ENCODE measurements around the gene SLCO2A1. TPM values are rescaled to one million over a fixed set of nuclear protein-coding genes. Genes with fewer than 3 reads are reported as not detected.

The SLCO2A1 gene
- total RNA-seq, 1 donor from 2014 or later, result 3.8 TPM

DNA sequence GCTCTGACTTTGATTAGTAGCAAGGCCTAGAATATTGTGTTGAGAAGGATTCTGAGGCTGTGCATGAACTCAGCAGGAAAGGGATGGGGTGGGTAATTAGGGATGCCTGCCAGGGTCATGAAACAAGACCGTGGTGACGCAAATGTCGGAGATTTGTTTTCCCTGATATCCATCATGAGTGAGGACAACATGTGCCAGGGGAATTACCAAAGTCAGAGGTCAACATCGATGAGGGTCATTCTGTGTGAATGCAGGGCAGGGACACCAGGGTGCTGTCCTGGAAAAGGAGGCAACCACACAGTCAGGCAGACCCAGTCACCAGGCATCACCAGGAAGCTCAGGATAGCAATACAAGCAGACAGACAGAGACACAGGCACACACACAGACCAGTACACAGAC, 52.2 kb downstream of the SLCO2A1 start:
- Mint-ChIP-seq H3K27me3 (ENCODE audit: unreplicated experiment) (peaks cover 7% of the 10 kb centered on the region), H3K36me3 (ENCODE audit: low read depth, unreplicated experiment) (peaks cover 21% of the 10 kb centered on the region), H3K27ac (ENCODE audit: unreplicated experiment) (no peak overlapping the region), H3K9me3 (ENCODE audit: unreplicated experiment) (no peaks in the 10 kb centered on the region), H3K4me1 (ENCODE audit: unreplicated experiment) (peaks cover 23% of the 10 kb centered on the region), H3K4me3 (ENCODE audit: unreplicated experiment) (no peak overlapping the region)
- no peak for DNase-seq (ENCODE audit: low spot score)
- TF ChIP-seq CTCF (IDR thresholded peaks at IDR 0.05; ENCODE audit: unreplicated experiment), result no peak

- Mint-ChIP-seq H3K4me3 (ENCODE audit: unreplicated experiment) (no peak overlapping the region), H3K4me1 (ENCODE audit: unreplicated experiment) (peaks cover 13% of the 10 kb centered on the region), H3K9me3 (ENCODE audit: unreplicated experiment) (no peaks in the 10 kb centered on the region), H3K27ac (ENCODE audit: unreplicated experiment) (no peak overlapping the region), H3K27me3 (ENCODE audit: unreplicated experiment) (peaks cover 4% of the 10 kb centered on the region), H3K36me3 (ENCODE audit: low read depth, unreplicated experiment) (peaks cover 33% of the 10 kb centered on the region)
- no peak for DNase-seq (ENCODE audit: low spot score)
- TF ChIP-seq CTCF (IDR thresholded peaks at IDR 0.05; ENCODE audit: unreplicated experiment), result no peak
These were observed 56.3 kb downstream of the SLCO2A1 start for GRCh38 chr3:133973249-133973980.

DNA sequence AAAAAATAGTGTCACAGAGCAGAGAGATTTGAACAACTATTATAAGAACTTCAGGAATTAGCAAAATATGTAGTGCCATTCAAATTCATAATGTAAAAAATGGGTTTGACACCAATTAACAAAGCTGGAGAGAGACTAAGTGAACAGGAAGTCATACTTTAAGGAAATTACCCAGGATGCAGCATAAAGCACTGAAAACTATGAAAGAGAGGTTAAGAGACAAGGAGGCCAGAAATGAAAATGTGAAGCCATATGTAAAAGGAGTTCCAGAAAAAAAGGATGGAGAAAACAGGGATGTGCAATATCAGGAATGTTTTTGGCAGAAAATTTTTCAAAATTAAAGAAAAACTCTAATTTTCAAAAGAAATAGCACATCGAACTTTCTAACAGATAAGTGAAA, 57.6 kb downstream of the SLCO2A1 start:
- TF ChIP-seq CTCF (IDR thresholded peaks at IDR 0.05; ENCODE audit: unreplicated experiment), result no peak
- H3K4me3 Mint-ChIP-seq (ENCODE audit: unreplicated experiment), result no peak overlapping the region
- peaks cover 12% of the 10 kb centered on the region for H3K4me1 Mint-ChIP-seq (ENCODE audit: unreplicated experiment)
- H3K9me3 Mint-ChIP-seq (ENCODE audit: unreplicated experiment), result no peaks in the 10 kb centered on the region
- H3K36me3 Mint-ChIP-seq (ENCODE audit: low read depth, unreplicated experiment), result peaks cover 29% of the 10 kb centered on the region
- no peak for DNase-seq (ENCODE audit: low spot score)
- H3K27me3 Mint-ChIP-seq (ENCODE audit: unreplicated experiment), result peaks cover 4% of the 10 kb centered on the region
- H3K27ac Mint-ChIP-seq (ENCODE audit: unreplicated experiment), result no peak overlapping the region

DNA sequence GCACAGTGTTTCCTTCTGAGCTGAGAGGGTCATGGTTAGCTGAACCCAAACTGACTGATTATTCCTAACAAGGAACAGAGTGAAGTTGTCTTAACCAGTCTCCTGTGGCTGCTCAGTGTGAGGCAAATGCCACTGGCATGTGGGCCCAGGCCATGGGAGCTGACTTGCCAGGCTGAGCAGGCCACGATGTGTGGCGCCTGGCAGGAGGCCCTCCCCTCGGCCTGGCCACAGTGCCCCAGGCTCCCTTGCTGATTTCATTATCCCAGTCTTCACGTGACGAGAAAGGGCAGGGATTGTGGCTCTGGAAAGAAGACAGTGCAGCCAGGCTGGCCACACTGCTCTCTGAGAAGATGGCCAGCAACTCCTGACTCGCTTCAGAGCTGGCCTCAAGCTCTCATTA, 58.8 kb downstream of the SLCO2A1 start:
- no peak for DNase-seq (ENCODE audit: low spot score)
- TF ChIP-seq CTCF (IDR thresholded peaks at IDR 0.05; ENCODE audit: unreplicated experiment), result no peak
- Mint-ChIP-seq H3K4me1 (ENCODE audit: unreplicated experiment) (peaks cover 12% of the 10 kb centered on the region), H3K27me3 (ENCODE audit: unreplicated experiment) (peaks cover 4% of the 10 kb centered on the region), H3K36me3 (ENCODE audit: low read depth, unreplicated experiment) (peaks cover 27% of the 10 kb centered on the region), H3K9me3 (ENCODE audit: unreplicated experiment) (no peaks in the 10 kb centered on the region), H3K4me3 (ENCODE audit: unreplicated experiment) (no peak overlapping the region), H3K27ac (ENCODE audit: unreplicated experiment) (no peak overlapping the region)

DNA sequence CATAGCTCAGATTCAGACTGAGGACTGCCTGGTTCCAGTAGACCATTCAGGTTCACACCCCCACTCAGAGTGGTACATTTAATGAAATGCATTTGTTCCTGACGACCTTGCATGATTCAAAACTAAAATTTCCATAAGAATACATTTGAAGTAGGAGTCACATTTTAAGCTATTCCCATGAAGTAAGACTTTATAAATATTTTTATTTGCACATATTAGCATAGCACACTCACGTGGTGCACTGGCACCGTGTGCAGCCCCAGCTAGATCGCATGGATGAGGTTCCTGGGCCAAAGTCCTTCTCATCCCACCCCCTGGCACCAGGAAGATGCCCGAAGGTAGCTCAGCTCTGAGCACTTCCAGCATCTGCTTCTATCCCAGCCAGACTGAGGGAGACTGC, 59.4 kb downstream of the SLCO2A1 start:
- Mint-ChIP-seq H3K4me3 (ENCODE audit: unreplicated experiment) (no peak overlapping the region), H3K9me3 (ENCODE audit: unreplicated experiment) (no peaks in the 10 kb centered on the region), H3K4me1 (ENCODE audit: unreplicated experiment) (peaks cover 12% of the 10 kb centered on the region), H3K36me3 (ENCODE audit: low read depth, unreplicated experiment) (peaks cover 22% of the 10 kb centered on the region), H3K27ac (ENCODE audit: unreplicated experiment) (no peak overlapping the region), H3K27me3 (ENCODE audit: unreplicated experiment) (peaks cover 4% of the 10 kb centered on the region)
- no peak for DNase-seq (ENCODE audit: low spot score)
- no peak for TF ChIP-seq CTCF (IDR thresholded peaks at IDR 0.05; ENCODE audit: unreplicated experiment)

All from endothelial cell (in vitro differentiated cells).